PFSK-1 (cell line): Measurements from ENCODE around the gene CELF4.

Experiments used
- FOXP2 ChIP-seq: optimal IDR thresholded peaks from 2 replicates; pipeline ENCODE3; 2011; ENCODE audit warnings: borderline replicate concordance, control low read depth, inconsistent platforms; ENCODE audit not compliant: insufficient read depth; ENCODE audit errors: extremely low read length, extremely low read depth
- POLR2AphosphoS5 ChIP-seq: IDR thresholded peaks from 2 replicates; pipeline ENCODE4 v1.6.1; 2012; ENCODE audit warnings: low read depth, mild to moderate bottlenecking, control low read depth, low read length, moderate library complexity
- REST ChIP-seq, 2 experiments: IDR thresholded peaks; 2 replicates each; pipeline versions ENCODE4 v1.6.1 to v1.8.0; 2011 to 2012; ENCODE audit warnings: low read depth in 2 of 2, low read length in 2 of 2, control low read depth in 1 of 2, inconsistent platforms in 1 of 2, mild to moderate bottlenecking in 1 of 2, moderate library complexity in 1 of 2; ENCODE audit not compliant: insufficient read depth in 1 of 2
- SIN3A ChIP-seq: IDR thresholded peaks from 2 replicates; pipeline ENCODE4 v1.6.1; 2012; ENCODE audit warnings: mild to moderate bottlenecking, low read length, moderate library complexity, borderline replicate concordance; ENCODE audit not compliant: insufficient read depth
- TAF1 ChIP-seq: IDR thresholded peaks from 2 replicates; pipeline ENCODE4 v1.6.1; 2012; ENCODE audit warnings: low read length, control low read depth, borderline replicate concordance; ENCODE audit not compliant: insufficient read depth

Gene CELF4

GRCh38 chr18:37328946-37329719, 236.5 kb downstream of the CELF4 start:
- TF ChIP-seq TAF1 (no peak), REST (IDR thresholded peaks at IDR 0.05; ENCODE audit: insufficient read depth in 1 of 2, low read depth in 2 of 2, low read length in 2 of 2) (no peak)

- TF ChIP-seq FOXP2 = no peak
- TF ChIP-seq REST (IDR thresholded peaks at IDR 0.05; ENCODE audit: insufficient read depth in 1 of 2, low read depth in 2 of 2, low read length in 2 of 2) = no peak
- TF ChIP-seq POLR2AphosphoS5 = no peak
- no peak for TF ChIP-seq SIN3A
- TF ChIP-seq TAF1 = no peak
Observed at GRCh38 chr18:37327063-37327577, 238.5 kb downstream of the CELF4 start.

GRCh38 chr18:37322492-37323035, 243.0 kb downstream of the CELF4 start:
- TF ChIP-seq TAF1 = no peak
- TF ChIP-seq SIN3A = no peak
- TF ChIP-seq POLR2AphosphoS5 = no peak
- no peak for TF ChIP-seq FOXP2
- no peak for TF ChIP-seq REST (IDR thresholded peaks at IDR 0.05; ENCODE audit: insufficient read depth in 1 of 2, low read depth in 2 of 2, low read length in 2 of 2)

GRCh38 chr18:37321582-37322491, 243.8 kb downstream of the CELF4 start:
- TF ChIP-seq TAF1 (no peak), REST (IDR thresholded peaks at IDR 0.05; ENCODE audit: insufficient read depth in 1 of 2, low read depth in 2 of 2, low read length in 2 of 2) (no peak), POLR2AphosphoS5 (no peak), FOXP2 (no peak)
